Activated CD4-positive, alpha-beta T cell treated with anti-CD3 and anti-CD28 coated beads, Interleukin-2, Interleukin-6, amounts not matched to agents 100 ng/mL and 50 ng/mL, durations not matched to agents 16 hours and 8 hours (primary cell): Measurements from ENCODE around the gene PPP1R1C.
"Not testable (repeated sequence)": the region's sequence is repeated elsewhere in the genome, so short reads cannot be mapped to it uniquely, and the experiment has no call there.

Source experiments
- DNase-seq: peaks from one replicate; pipeline ENCODE4 v3.0.0-alpha.2; 2020

PPP1R1C gene

GRCh38 chr2:182015334-182016109 is 29.9 kb downstream of the PPP1R1C start:
- DNase-seq, result no peak

- no peak for DNase-seq
Measured at GRCh38 chr2:182018218-182018617, 32.6 kb downstream of the PPP1R1C start.

GRCh38 chr2:182019731-182020130 is 34.1 kb downstream of the PPP1R1C start:
- no peak for DNase-seq

- no peak for DNase-seq
Measured at GRCh38 chr2:182020286-182021070, 34.8 kb downstream of the PPP1R1C start.

GRCh38 chr2:182023235-182023634 is 37.6 kb downstream of the PPP1R1C start:
- DNase-seq, result no peak

GRCh38 chr2:182030875-182031274 is 45.2 kb downstream of the PPP1R1C start:
- DNase-seq, result not testable (repeated sequence)

GRCh38 chr2:182031956-182032355 is 46.3 kb downstream of the PPP1R1C start:
- no peak for DNase-seq

- no peak for DNase-seq
Measured at GRCh38 chr2:182033449-182033848, 47.8 kb downstream of the PPP1R1C start.

GRCh38 chr2:182038576-182038975 is 52.9 kb downstream of the PPP1R1C start:
- no peak for DNase-seq

- DNase-seq, result no peak
Measured at GRCh38 chr2:182043021-182043420, 57.4 kb downstream of the PPP1R1C start.

- DNase-seq, result no peak
Measured at GRCh38 chr2:182043861-182044260, 58.2 kb downstream of the PPP1R1C start.

- DNase-seq, result no peak
Measured at GRCh38 chr2:182047544-182047943, 61.9 kb downstream of the PPP1R1C start.

GRCh38 chr2:182048088-182048487 is 62.4 kb downstream of the PPP1R1C start:
- DNase-seq, result no peak

GRCh38 chr2:182048621-182049020 is 63.0 kb downstream of the PPP1R1C start:
- no peak for DNase-seq

GRCh38 chr2:182049372-182050148 is 63.9 kb downstream of the PPP1R1C start:
- DNase-seq, result no peak

- no peak for DNase-seq
Measured at GRCh38 chr2:182050333-182051135, 64.9 kb downstream of the PPP1R1C start.

GRCh38 chr2:182055993-182056392 is 70.3 kb downstream of the PPP1R1C start:
- DNase-seq, result no peak

GRCh38 chr2:182057002-182057401 is 71.3 kb downstream of the PPP1R1C start:
- DNase-seq, result no peak

GRCh38 chr2:182058056-182058455 is 72.4 kb downstream of the PPP1R1C start:
- no peak for DNase-seq

GRCh38 chr2:182061739-182062138 is 76.1 kb downstream of the PPP1R1C start:
- DNase-seq, result no peak

- DNase-seq, result no peak
Measured at GRCh38 chr2:182062329-182062972, 76.8 kb downstream of the PPP1R1C start.
